CD14-positive monocyte (primary cell): ENCODE data around the gene DSCAML1. TPM values are rescaled to one million over a fixed set of nuclear protein-coding genes. Genes with fewer than 3 reads are reported as not detected.

Experiments used
- DNase-seq, 3 donors: peaks; one replicate each; pipeline ENCODE4 v3.0.0-alpha.2; 2011 to 2022
- H2AFZ ChIP-seq: 2 replicates; pipeline ENCODE4 v1.6.0; 2012; ENCODE audit warnings: mild to moderate bottlenecking, low read depth, low read length, inconsistent platforms; ENCODE audit not compliant: insufficient read depth, poor library complexity, severe bottlenecking
- H3K27ac ChIP-seq, 2 donors: 1 replicate in 1 of 2; 2 replicates in 1 of 2; pipeline ENCODE4 v1.5.1; 2012 to 2013; ENCODE audit warnings: low read length in 2 of 2, control low read depth in 1 of 2, inconsistent platforms in 1 of 2, low read depth in 1 of 2, mild to moderate bottlenecking in 1 of 2
- H3K27me3 ChIP-seq, 2 donors: one replicate each; pipeline versions ENCODE4 v1.6.0 to v1.6.1; 2011 to 2013; ENCODE audit warnings: low read length in 2 of 2; ENCODE audit not compliant: control insufficient read depth in 2 of 2, insufficient read depth in 2 of 2
- H3K36me3 ChIP-seq, 2 donors: replicated peaks in 1 of 2; 1 replicate in 1 of 2; 2 replicates in 1 of 2; pipeline versions ENCODE4 v1.5.1 to v1.6.1; 2012 to 2013; ENCODE audit warnings: low read length in 2 of 2, control low read depth in 1 of 2, inconsistent platforms in 1 of 2, mild to moderate bottlenecking in 1 of 2; ENCODE audit not compliant: insufficient read depth in 2 of 2, control insufficient read depth in 1 of 2
- H3K4me1 ChIP-seq, 2 donors: 1 replicate in 1 of 2; 2 replicates in 1 of 2; pipeline versions ENCODE4 v1.5.1 to v1.6.1; 2012 to 2013; ENCODE audit warnings: low read length in 2 of 2, control low read depth in 1 of 2, inconsistent platforms in 1 of 2, mild to moderate bottlenecking in 1 of 2, moderate library complexity in 1 of 2; ENCODE audit not compliant: insufficient read depth in 2 of 2, control insufficient read depth in 1 of 2
- H3K4me2 ChIP-seq: replicated peaks from 2 replicates; pipeline ENCODE3; 2012; ENCODE audit warnings: low read length, moderate library complexity, mild to moderate bottlenecking; ENCODE audit not compliant: poor library complexity, severe bottlenecking; ENCODE audit errors: extremely low read depth
- H3K4me3 ChIP-seq, 3 experiments: fragments of 200-600 bp in 1 of 3; sonication (generic) in 1 of 3; replicated peaks in 1 of 3; 1 replicate in 2 of 3; 2 replicates in 1 of 3; pipeline ENCODE4 v1.5.1; 2011 to 2013; ENCODE audit warnings: low read length in 3 of 3, mild to moderate bottlenecking in 3 of 3, control low read depth in 2 of 3, low read depth in 2 of 3, inconsistent platforms in 1 of 3, moderate library complexity in 1 of 3
- H3K79me2 ChIP-seq: 2 replicates; pipeline ENCODE4 v1.6.0; 2012; ENCODE audit warnings: mild to moderate bottlenecking, control low read depth, inconsistent platforms, low read length, moderate library complexity; ENCODE audit not compliant: insufficient read depth
- H3K9ac ChIP-seq: 2 replicates; pipeline ENCODE4 v1.6.0; 2017; ENCODE audit warnings: low read length, mild to moderate bottlenecking; ENCODE audit not compliant: insufficient read depth, poor library complexity, severe bottlenecking
- H3K9me3 ChIP-seq, 2 donors: replicated peaks in 1 of 2; 1 replicate in 1 of 2; 2 replicates in 1 of 2; pipeline versions ENCODE4 v1.5.1 to v1.6.1; 2012 to 2013; ENCODE audit warnings: low read length in 2 of 2, control low read depth in 1 of 2; ENCODE audit not compliant: control insufficient read depth in 1 of 2, insufficient read depth in 1 of 2
- H4K20me1 ChIP-seq: 2 replicates; pipeline ENCODE4 v1.6.0; 2012; ENCODE audit warnings: mild to moderate bottlenecking, low read length, control low read depth, moderate library complexity; ENCODE audit not compliant: insufficient read depth
- H3K27ac Mint-ChIP-seq, 7 donors: one replicate each; pipeline ENCODE4 v1.8.0; 2020; ENCODE audit warnings: mild to moderate bottlenecking in 7 of 7, mixed read lengths in 7 of 7, moderate library complexity in 6 of 7, inconsistent platforms in 2 of 7
- H3K27me3 Mint-ChIP-seq, 3 donors: one replicate each; pipeline ENCODE4 v1.8.0; 2021 to 2022; ENCODE audit warnings: low read depth in 3 of 3, mild to moderate bottlenecking in 3 of 3, mixed read lengths in 3 of 3, moderate library complexity in 3 of 3, inconsistent platforms in 1 of 3
- H3K36me3 Mint-ChIP-seq, 2 donors: one replicate each; pipeline ENCODE4 v1.8.0; 2020; ENCODE audit warnings: mixed read lengths in 2 of 2, inconsistent platforms in 1 of 2, mild to moderate bottlenecking in 1 of 2
- H3K4me1 Mint-ChIP-seq: one replicate; pipeline ENCODE4 v1.8.0; 2020; ENCODE audit warnings: mild to moderate bottlenecking, mixed read lengths
- H3K4me3 Mint-ChIP-seq, 2 donors: one replicate each; pipeline ENCODE4 v1.8.0; 2020; ENCODE audit warnings: mild to moderate bottlenecking in 2 of 2, mixed read lengths in 2 of 2, moderate library complexity in 1 of 2
- H3K9me3 Mint-ChIP-seq, 7 donors: one replicate each; pipeline ENCODE4 v1.8.0; 2020 to 2022; ENCODE audit warnings: mixed read lengths in 7 of 7, mild to moderate bottlenecking in 6 of 7, moderate library complexity in 6 of 7, inconsistent platforms in 2 of 7
- CTCF ChIP-seq: fragments of 200-600 bp; IDR thresholded peaks from one replicate; pipeline ENCODE4 v1.8.0; 2022; ENCODE audit warnings: antibody characterized with exemption, mild to moderate bottlenecking
- WGBS: methylation state at CpG from one replicate; pipeline ENCODE4 v1.1.5; 2013; ENCODE audit warnings: missing lambda C conversion rate; ENCODE audit not compliant: insufficient coverage; 5-methylcytosine and 5-hydroxymethylcytosine counted together
- intact Hi-C, 2 donors: fragments of 100-400 bp; cut with micrococcal nuclease; formaldehyde crosslinking; loops; one replicate each; pipeline versions ENCODE4 v1.15.0 to v1.15.1; 2023
- polyA plus RNA-seq, 3 donors: library from polyadenylated mRNA; depleted of rRNA in 1 of 3; unstranded in 2 of 3; stranded (reverse) in 1 of 3; fragments of 300-500 nt in 2 of 3; fragments of >200 nt in 1 of 3; fragmentation: Illumina TruSeq in 2 of 3; gene quantifications; 1 replicate in 2 of 3; 2 replicates in 1 of 3; pipeline ENCODE4 v1.2.3, GENCODE V29; 2012 to 2021

The DSCAML1 gene
- polyA plus RNA-seq, 3 donors, result not detected

GRCh38 chr11:117820516-117820915, 23.5 kb upstream of the DSCAML1 start:
- Histone ChIP-seq H3K27me3 (no peaks in the 10 kb centered on the region), H3K79me2 (no peaks in the 10 kb centered on the region), H3K27ac (no peak overlapping the region), H3K9me3 (no peaks in the 10 kb centered on the region), H3K4me1 (peaks cover 75 to 78% of the 10 kb centered on the region in 2 donors), H2AFZ (no peak overlapping the region), H3K9ac (no peak overlapping the region), H3K36me3 (no peaks in the 10 kb centered on the region), H3K4me2 (no peak overlapping the region), H4K20me1 (no peaks in the 10 kb centered on the region), H3K4me3 (no peak overlapping the region)
- Mint-ChIP-seq H3K36me3 (no peaks in the 10 kb centered on the region), H3K9me3 (peaks cover 0 to 2% (median 0%) of the 10 kb centered on the region in 7 donors), H3K27me3 (no peaks in the 10 kb centered on the region), H3K4me3 (no peak overlapping the region), H3K27ac (peak overlapping the region in 2 of 7 donors; percentile 2 to 55), H3K4me1 (peaks cover 75% of the 10 kb centered on the region)
- intact Hi-C loops, result loop anchor here (5.0 kb wide), 2 partner anchors 82 to 127 kb away; no protein-coding TSS in a partner anchor
- no peak for DNase-seq
- TF ChIP-seq CTCF, result no peak
- WGBS, result 95% methylated on average over 3 of the region's 10 CpGs

DNA sequence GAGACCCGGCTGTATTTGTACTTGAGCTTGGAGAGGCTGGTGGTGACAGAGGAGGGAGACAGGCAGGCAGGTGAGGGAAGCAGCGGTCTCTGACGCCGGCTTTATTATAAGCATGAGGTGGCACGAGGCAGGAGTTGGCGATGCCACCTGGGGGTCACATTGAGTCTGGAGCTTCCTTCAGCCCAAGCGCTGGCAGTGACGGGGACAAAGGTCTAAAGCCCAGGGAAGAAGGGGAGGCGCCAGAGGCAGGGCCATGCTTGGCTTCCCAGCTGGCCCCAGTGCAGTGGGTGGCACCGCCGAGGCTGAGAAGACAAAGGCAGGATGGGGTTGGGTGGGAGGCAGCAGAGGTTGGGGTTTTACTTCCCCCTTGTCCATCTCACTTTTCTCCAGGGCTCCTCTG, 23.1 kb upstream of the DSCAML1 start:
- H2AFZ ChIP-seq, result no peak overlapping the region
- H3K4me1 ChIP-seq, result peaks cover 75 to 78% of the 10 kb centered on the region in 2 donors
- intact Hi-C loops, result loop anchor here (5.0 kb wide), 2 partner anchors 82 to 127 kb away; no protein-coding TSS in a partner anchor
- H3K27ac Mint-ChIP-seq, result peak overlapping the region in 4 of 7 donors; percentile 17 to 81 (median 56)
- no peaks in the 10 kb centered on the region for H3K9me3 ChIP-seq
- no peak overlapping the region for H3K27ac ChIP-seq
- H3K36me3 ChIP-seq, result no peaks in the 10 kb centered on the region
- H3K27me3 Mint-ChIP-seq, result no peaks in the 10 kb centered on the region
- no peaks in the 10 kb centered on the region for H3K27me3 ChIP-seq
- H4K20me1 ChIP-seq, result no peaks in the 10 kb centered on the region
- no peak overlapping the region for H3K9ac ChIP-seq
- no peaks in the 10 kb centered on the region for H3K36me3 Mint-ChIP-seq
- no peak for TF ChIP-seq CTCF
- H3K4me2 ChIP-seq, result no peak overlapping the region
- no peak overlapping the region for H3K4me3 ChIP-seq
- peaks cover 75% of the 10 kb centered on the region for H3K4me1 Mint-ChIP-seq
- H3K9me3 Mint-ChIP-seq, result peaks cover 0 to 2% (median 0%) of the 10 kb centered on the region in 7 donors
- no peaks in the 10 kb centered on the region for H3K79me2 ChIP-seq
- no peak overlapping the region for H3K4me3 Mint-ChIP-seq
- no peak for DNase-seq
- 96% methylated on average over 8 of the region's 11 CpGs for WGBS
